Measurements from ENCODE around the gene CDK17.
A peak's percentile ranks its signal among the peaks of the same experiment; 100 is the strongest.

Gene CDK17

DNA sequence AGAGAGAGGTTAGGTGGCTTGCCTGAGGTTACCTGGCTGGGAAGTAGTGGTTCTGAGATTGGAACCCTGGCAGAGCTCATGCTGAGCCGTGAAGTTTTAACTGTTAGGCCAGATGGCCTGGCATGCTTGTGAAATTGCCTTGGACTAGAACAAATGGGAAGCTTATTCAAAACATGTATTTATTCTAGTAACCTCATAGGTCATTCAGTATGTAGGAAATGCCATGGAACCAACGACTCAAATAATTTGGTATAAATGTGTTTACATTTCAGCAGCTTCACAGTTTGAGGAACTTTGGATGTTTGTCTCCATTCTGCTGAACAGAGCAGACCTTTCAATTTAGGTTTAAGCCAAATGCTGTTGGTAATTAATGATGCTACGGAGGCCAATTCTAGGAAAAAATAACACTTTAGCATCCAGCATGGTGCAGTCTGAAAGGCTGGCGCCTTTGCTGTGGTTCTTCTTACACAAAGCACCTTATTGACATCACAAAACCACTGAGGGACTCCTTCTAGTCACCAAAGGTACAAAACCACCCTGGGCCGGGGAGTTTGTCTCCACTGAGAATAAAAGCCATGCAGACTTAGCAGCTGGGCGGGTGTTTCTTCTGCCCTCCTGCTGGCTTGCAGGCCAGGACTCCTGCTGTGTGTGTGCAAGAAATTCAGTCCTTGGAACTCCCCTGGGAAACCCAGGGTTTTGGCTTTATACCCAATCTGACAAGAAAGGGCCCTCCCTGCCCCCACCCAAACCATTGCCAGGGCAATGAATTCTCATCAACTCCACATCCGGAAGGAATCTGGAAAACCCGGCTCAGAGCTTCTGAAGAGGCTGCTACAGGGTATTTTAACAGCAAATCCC, 141.9 kb downstream of the CDK17 start:
- no peak for DNase-seq

DNA sequence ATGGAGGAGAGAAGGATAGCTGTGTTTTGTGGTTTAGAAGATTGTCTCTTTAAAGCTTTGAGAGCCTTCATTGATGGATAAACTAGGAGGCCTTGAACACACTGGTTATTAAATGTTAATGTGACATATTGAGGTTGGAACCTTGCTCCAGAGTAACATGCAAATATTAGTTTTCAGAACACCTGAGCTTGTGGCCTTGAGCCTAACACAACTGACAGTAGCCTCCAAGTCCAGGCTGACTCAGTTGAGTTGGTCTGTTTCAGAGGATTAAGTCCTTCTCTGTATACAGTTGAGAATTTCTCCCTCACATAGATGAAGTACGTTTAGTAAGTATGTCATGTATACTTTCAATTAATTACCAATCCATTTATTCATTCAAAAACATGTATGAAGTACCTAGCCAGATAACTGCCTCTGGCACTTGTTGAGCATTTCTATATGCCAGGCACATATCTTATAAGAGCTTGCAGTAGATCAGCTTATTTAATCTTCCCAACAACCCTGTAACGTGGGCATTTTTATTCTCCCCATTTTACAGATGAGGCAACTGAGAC, 142.6 kb downstream of the CDK17 start:
- DNase-seq: no peak

DNA sequence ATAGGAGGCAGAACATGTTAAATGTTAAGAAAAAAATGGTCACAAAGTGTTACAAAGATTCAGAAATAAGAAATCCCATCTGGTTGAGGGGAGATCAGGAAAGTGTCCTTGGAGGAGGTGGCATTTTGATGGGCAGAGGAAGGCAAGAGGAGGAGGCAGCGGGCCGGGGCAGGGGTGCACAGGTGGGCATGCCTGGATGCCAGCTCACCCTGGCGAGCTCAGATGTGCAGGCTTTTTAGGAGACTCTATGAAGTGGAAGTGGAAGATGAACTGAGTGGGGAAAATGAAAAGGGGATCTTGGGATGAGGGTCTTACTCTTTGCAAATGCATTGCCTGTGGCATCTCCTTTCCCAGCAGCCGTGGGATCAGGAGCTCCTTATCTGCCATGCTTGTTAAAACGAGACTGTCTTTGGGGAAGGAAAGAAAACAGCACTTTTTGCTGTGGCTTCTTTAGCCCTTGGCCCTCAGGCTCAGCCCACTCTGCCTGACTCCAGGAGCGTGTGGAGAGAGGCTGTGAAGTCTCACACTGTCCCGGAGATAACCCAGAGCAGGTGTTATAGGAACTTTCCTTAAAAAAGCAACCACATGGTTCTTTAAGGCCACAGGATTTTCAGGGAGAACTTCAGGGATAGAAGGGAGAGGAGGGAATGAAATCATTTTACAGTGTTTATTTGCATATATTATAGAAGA, 143.4 kb downstream of the CDK17 start:
- DNase-seq: no peak

DNA sequence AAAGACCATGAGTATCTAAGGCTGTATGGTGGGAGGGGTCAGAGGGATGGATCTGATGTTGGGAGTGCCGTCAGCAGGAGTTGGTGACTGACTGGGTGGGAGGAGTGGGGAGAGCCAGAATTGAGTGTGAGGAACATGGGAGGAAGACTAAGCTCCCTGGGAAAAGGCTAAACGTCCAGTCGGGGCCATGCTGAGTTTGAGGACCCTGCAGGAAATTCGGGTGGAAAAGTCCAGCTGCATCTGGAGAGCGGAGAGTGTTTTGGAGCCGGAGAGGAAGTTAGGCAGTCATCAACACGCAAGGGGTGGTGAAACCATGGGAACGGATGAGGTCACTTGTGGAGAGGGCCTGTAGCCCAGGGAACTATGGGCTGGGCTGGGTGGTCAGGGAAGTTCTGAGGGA, 145.2 kb downstream of the CDK17 start:
- DNase-seq: no peak

DNA sequence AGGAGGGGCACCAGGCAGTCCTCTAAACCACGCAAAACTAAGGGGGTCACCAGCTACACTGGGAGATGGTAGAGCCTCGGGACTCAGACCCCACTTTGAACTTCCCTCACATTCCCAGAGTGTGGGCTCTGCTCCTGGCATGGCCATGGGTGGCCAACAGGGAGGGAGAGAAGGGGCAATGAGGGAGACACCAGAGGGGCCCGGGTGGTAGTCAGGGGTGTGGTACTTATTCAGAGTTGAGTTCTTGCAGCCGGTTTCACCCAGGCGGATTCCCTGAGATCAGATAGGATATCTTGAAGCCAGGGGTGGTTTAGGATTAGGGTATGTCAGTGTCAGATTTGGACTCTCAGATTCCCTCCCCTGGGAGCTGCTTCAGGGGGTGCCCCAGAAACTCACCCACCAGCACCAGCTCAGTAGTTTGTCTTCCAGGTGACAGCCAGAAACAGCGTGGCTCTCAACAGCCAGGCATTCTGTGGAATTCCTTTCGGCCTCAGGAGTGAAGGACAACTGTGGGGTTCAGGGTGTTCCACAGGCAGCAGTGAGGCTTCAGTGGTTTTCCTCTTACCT, 150.0 kb downstream of the CDK17 start:
- peak; percentile 10 to 14 for DNase-seq

DNA sequence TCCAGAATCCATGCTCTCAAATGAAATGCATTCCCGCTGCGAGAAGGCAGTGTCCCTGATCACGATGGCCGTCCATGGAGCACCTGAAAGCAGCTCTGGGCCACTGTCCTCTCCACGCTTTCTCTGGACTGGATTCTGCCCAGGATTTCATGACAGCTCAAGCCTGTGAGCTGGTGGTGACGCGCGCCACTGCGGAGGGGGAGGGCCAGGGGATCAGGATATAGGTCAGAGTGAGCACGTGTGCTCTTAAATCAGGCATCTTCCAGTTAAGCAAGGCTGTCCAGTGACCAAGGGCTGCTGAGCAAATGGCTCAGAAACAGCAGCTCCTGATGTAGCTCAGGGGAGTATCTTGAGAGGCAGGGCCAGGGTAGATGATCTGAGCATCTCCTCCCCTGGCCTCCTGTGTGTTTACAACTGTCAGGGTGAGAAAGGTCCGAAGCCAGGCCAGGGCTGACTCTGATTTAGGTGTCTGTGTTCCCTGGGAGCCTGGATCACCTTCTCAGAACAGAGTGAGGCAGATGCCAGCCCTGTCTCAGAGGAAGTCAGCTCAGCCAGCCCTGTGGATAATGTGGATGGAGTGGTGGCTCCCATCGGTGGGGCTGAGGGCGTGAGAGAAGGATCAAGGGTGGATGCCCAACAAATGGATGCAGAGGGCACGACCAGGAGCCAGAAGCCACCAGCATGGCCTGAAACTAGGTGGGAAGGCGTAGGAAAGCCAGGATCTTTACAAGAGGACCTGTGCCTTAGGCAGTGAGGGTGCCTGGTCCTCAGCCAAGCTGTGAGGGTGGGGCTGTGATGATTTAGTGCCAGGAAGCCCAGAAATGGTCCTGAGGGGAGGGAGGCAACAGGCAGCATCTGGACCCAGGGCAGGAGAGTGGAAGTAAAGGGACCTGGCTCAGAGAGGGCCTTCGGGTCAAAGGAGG, 150.8 kb downstream of the CDK17 start:
- DNase-seq: peak; percentile 13 to 17

DNA sequence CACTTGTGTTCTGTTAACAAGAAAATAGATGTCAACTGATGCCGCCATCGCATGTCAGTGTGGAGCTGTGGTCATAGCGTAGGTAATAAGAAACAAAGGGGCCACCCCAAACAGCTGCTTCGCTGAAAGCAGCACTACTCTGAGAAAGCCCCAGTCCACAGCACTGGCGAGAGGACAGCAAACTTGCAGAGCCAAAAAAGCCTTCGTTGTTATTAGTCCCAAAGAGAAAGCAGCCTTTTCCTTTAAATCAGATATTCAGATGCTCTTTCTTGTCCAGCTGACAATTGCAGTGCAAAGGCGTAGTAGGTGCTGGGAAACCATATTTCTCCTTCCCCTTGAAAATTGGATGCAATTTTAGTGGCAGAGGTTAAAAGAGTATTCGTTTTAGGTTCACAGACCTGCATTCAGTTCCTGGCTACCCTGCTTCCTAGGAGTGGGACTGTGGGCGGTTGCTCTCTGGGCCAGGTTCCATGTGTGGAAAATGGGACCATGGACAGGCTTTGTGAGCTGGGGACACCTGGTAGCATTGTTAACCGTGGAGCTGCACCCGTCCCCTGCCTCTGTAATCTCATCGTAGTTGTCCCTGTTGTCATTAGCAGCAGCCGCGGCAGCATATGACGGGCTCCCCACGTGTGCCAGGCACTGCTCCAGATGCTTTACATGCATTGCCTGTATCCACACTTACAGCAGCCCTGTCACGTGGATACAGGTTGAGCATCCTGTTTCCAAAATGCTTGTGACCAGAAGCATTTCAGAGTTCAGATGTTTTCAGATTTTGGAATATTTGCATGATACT, 151.9 kb downstream of the CDK17 start:
- DNase-seq: peak; percentile 11 to 15

DNA sequence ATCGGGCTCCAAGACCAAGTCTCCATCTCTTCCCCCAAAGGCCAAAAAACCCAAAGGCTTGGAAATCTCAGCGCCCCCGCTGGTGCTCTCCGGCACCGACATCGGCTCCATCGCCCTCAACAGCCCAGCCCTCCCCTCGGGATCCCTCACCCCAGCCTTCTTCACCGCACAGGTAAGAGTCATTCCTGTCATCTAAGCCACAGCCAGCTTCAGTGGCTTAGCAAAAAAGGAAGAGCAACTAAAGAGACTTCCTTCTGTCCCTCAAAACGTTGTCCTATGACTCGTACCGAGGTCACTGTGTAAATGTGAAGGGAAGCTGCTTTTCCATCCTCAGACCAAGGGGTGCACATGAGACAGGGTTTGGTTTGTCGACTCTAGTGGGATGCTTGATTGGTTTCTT, 152.7 kb downstream of the CDK17 start:
- DNase-seq: peak in 1 of 2 experiments; percentile 33

DNA sequence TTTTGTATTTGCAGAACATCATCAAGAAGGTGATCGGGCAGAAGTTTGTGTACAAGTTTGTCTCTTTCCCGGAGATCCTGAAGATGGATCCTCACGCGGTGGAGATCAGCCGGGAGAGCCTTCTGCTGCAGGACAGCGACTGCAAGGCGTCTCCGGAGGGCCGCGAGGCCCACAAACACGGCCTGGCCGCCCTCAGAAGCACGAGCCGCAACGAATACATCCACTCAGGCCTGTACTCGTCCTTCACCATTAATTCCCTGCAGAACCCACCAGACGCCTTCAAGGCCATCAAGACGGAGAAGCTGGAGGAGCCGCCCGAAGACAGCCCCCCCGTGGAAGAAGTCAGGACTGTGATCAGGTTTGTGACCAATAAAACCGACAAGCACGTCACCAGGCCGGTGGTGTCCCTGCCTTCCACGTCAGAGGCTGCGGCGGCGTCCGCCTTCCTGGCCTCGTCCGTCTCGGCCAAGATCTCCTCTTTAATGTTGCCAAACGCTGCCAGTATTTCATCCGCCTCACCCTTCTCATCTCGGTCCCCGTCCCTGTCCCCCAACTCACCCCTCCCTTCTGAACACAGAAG, 153.2 kb downstream of the CDK17 start:
- DNase-seq: peak; percentile 9 to 15

DNA sequence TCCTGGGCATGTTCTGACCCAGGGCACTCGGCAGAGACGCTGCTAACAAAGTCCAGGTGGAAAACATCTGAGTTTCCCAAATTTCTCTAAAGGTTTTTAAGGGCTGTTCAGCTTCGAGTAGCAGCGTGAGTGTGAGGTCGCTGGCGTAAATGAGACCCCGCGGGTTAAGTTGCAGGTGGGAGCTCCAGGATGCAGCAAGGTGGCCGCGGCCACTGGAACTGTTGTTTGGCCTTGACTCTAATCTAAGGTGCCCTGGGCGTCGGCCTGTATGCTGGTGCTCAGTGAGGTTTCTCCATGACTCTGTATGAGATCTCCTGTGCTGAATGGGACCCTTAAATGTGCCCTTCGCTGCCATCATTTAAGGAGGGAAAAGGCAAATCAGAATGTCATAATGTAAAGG, 155.4 kb downstream of the CDK17 start:
- DNase-seq: peak; percentile 1 to 7

DNA sequence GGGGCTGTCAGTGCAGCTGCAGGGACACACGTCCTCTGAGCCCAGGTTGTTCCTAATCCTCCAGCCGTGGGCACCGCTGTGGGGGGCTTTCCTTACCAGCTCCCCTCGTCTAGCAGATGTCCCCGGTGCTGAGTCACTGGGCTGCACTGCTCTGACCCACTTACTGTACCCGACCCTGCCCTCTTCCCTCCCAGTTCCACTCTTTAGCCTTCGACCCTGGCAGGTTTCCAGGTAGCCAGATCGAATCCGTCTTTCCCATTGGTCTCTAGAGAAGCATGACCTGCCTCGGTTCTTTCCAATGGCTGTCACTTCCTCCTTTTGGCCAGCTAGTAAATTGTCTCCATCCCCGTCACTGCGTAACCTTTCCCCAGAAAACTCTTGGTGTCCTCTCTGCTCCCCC, 157.6 kb downstream of the CDK17 start:
- DNase-seq: peak in 1 of 2 experiments; percentile 15

DNA sequence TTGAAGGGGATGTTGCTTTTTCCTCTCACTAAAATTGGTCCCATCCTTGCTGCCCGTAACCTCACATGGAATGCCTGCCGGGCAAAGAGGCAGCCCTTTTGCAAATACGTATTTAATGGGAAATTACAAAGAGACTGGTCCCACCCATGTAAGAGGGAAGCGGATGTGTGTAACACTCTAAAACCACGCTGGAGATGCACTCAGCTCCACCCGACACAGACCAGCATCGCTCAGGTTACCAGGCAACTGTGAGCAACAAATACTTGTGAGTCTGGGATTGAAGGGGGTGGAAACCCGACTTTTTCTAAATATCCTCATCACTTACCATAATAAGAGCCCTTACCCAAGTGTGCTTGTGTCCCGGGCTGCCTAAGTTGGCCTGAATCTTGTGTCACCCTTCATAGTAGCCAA, 158.4 kb downstream of the CDK17 start:
- DNase-seq: peak; percentile 48 to 55

DNA sequence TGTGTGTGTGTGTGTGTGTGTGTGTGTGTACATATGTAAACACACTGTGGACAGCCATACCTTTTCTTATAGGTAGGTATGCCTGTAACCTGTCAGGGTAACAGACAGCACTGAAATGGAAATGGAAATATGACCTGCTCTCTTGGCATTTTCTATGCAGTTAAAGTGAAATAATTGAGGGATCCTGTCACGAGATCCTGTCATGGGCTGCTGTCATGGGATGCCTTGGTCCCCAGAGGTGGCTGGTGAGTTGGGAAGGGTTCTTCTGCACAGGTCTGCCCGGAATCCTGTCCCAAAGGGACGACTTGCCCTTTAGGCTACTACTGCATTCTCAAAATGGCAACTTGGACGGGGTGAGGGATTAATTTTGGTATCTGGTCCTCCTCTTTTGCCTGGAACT, 158.8 kb downstream of the CDK17 start:
- DNase-seq: no peak

DNA sequence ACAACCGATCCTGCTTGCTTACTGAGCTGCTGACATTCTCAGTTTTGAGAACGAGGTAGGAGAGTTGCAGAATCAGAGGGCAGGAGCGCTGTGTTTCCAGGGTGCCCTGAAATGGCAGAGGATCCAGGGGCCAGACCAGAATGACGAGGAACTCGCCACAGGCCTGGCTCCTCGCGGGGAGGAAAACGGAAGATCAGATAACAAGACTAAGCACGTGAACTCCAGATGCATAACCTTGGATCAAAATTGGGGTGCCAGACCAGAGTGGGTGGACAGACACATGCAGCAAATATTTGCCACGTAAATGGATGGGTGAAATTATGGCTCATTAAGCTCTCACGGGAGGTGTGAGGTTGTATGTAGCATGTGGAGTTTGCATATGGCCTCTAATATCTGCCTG, 159.6 kb downstream of the CDK17 start:
- DNase-seq: no peak

DNA sequence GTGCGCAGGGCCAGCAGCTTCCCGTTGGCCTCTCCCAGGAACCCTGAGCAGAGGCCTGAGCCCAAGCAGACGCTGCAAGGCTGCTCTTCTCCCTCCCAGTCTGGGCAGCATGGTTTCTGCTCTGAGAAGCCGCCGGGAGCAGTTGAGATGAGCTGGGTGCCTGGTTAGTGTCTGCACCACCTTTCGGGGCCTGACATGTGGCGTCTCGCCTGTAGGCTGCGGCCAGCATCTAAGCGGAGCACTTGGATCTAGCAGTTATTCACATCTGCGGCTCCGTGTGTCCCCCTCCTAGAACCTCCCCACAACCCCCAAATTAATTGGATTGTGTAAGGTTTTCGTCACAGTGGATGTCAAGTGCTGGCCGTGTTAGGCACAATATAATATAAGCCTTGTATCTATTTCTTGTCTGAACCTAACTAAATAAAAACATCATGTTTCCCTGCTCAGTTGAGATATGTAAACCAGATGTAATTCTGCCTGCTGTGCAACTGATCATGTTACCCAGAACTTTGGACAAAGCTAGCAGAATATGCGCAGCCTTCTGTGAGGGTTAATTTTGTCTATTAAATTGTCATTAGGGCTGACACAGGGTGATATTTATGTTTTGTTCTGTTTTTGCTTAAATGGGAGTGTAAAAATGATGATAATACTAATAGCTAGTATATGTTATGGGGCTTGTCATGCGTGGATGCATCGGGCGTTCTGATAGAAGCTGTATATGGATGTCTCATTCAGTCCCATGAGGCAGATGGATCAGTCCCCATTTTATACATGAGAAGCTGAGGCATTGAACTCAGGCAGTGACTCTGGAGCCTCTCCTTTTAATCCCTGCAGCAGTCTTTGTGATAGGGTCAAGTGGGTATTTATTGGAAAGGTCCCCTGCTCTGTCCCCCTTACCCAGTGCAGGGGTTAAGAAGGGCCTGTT, 160.3 kb downstream of the CDK17 start:
- no peak for DNase-seq

DNA sequence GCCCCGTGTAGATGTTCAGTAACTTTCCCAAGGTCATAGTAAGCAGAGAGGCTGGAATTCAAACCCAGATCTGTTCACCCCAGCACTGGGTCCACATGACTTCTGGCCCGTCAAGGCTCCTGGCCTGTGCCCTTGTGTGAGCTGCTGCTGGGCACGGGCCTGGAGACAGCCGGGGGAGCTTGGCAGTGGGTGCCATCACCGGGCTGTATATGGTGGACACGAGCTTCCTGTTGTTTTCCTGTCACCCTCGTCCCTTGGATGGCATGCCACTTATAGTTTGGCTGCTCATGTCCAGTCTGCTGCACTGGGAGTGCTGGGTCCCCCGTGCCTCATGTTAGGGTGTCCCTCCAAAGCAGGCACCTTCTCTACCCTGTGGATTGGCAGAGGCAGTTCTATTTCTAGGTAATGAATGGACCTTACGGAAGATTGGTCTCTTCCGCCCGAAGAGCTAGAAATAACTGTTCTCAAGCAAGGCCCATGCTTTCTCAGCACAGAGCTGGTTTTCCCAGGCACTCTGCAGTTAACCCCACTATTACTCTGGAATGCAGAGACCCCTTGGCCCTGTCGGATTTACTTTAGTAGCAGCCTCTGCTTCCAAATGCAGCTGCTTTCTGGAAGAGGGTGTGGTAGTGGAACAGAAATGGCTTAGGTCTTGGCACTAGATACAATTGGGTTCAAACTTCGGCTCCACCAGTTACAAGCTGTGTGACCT, 161.7 kb downstream of the CDK17 start:
- DNase-seq: no peak

DNA sequence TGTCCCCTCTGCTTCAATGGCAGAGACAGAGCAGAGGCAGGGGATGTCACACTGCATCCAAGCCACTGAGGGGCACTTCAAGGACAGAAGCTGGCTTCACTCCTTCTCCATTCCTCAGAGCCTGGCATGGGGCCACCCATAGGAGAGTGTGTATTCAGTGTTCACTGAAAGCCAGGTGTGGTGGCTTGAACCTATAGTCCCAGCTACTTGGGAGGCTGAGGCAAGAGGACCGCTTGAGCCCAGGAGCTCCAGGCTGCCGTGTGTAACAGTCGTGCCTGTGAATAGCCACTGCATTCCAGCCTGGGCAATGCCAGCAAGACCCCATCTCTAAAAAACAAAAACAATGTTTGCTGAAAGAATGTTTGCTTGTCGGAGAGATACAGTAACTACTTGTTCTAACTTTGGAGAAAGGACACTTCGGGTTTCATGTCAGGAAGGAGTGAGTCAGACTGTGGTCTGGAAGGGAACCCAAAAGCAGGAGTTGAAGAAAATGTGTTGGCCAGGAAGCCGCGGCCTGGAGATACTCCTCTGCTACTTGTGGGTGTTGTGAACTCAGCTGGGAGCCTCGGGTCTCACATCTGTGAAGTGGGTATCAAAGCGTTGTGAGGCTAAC, 162.7 kb downstream of the CDK17 start:
- DNase-seq: peak; percentile 59 to 70

DNA sequence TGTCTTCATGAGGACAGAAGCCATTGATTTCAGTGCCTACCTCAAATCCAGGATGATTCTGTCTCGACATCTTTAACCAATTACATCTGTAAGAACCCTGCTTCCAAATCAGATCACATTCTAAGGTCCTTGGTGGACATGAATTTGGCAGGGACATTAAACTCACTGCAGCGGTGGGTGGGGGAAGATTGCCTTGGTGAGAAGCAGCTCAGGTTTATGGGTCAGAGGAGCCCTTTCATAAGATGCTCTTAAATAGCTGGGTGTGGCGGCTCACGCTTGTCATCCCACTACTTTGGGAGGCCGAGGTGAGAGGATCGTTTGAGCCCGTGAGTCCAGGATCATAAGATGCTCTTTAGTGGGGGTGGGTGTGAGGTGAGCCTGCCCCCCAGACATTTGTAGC, 163.2 kb downstream of the CDK17 start:
- no peak for DNase-seq

DNA sequence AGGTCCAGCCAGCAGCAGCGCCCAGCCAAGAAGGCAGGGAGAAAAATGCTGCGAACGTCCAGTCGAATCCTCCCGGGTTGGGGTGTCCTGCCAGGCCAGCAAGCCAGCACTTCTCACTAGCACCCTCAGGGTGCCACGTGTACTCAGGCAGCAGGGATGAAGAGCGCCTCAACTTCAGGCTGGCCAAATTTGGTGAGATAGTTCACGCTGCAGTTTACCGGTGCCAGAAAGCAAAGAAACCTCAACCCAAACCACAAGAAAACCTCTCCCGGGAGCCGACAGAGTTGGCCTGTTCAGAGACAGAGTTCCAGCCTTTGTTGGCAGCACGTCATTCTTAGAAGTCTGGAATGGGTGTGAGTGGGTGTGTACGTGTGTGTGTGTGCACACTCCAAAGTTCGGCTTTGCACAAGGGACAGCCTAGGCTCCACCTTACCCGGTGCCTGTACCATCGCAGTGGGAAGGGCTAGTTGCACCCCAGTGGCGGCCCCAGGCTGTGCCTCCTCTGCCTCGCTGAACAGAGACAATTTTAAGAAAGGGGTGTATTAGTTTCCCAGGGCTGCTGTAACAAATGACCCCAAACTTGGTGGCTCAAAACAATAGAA, 163.9 kb downstream of the CDK17 start:
- peak; percentile 40 to 51 for DNase-seq
